Measurements from ENCODE around the gene MRPL24.

- TF ChIP-seq, protein P1, sequence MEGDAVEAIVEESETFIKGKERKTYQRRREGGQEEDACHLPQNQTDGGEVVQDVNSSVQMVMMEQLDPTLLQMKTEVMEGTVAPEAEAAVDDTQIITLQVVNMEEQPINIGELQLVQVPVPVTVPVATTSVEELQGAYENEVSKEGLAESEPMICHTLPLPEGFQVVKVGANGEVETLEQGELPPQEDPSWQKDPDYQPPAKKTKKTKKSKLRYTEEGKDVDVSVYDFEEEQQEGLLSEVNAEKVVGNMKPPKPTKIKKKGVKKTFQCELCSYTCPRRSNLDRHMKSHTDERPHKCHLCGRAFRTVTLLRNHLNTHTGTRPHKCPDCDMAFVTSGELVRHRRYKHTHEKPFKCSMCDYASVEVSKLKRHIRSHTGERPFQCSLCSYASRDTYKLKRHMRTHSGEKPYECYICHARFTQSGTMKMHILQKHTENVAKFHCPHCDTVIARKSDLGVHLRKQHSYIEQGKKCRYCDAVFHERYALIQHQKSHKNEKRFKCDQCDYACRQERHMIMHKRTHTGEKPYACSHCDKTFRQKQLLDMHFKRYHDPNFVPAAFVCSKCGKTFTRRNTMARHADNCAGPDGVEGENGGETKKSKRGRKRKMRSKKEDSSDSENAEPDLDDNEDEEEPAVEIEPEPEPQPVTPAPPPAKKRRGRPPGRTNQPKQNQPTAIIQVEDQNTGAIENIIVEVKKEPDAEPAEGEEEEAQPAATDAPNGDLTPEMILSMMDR (IDR thresholded peaks at IDR 0.05; ENCODE audit: insufficient read depth, low read length, poor library complexity, severe bottlenecking) = no peak
- no peak for TF ChIP-seq EZH2phosphoT487 (conservative IDR thresholded peaks at IDR 0.05; ENCODE audit: low read length)
These were observed 15.5 kb upstream of the MRPL24 start for GRCh38 chr1:156756355-156756754.
